VCaP (cell line): ENCODE measurements around the gene UNC93B1.
A peak's percentile ranks its signal among the peaks of the same experiment; 100 is the strongest.

Source experiments
- H3K27ac ChIP-seq: fragments of 450-650 bp; 2 replicates; pipeline ENCODE4 v1.5.1; 2017
- CTCF ChIP-seq: fragments of 450-650 bp; conservative IDR thresholded peaks from 2 replicates; pipeline ENCODE4 v1.5.1; 2017; ENCODE audit warnings: mild to moderate bottlenecking, moderate library complexity

Gene UNC93B1

GRCh38 chr11:68003846-68004550 is at the start of gene UNC93B1:
UNC93B1 (minus strand) TSS chr11:68004097; CDS start chr11:68004043, 54 bp downstream.
- H3K27ac ChIP-seq: peak within 1 kb of the TSS; percentile 82
- TF ChIP-seq CTCF: no peak

GRCh38 chr11:68053117-68053516 is 49.2 kb upstream of the UNC93B1 start:
- TF ChIP-seq CTCF: no peak
- H3K27ac ChIP-seq: no peak overlapping the region

GRCh38 chr11:68052137-68052873 is 48.4 kb upstream of the UNC93B1 start:
- H3K27ac ChIP-seq: peak overlapping the region; percentile 5
- no peak for TF ChIP-seq CTCF

- TF ChIP-seq CTCF: no peak
Measured at GRCh38 chr11:68051191-68052136, 47.6 kb upstream of the UNC93B1 start.

GRCh38 chr11:68050371-68050841 is 46.5 kb upstream of the UNC93B1 start:
- H3K27ac ChIP-seq: no peak overlapping the region; the same call in 1 of the 2 replicates
- TF ChIP-seq CTCF: no peak

More at GRCh38 chr11:68051191-68052136, 47.6 kb upstream of the UNC93B1 start:
- peak overlapping the region; percentile 5; the same call in 1 of the 2 replicates for H3K27ac ChIP-seq

GRCh38 chr11:68049509-68050370 is 45.8 kb upstream of the UNC93B1 start:
- TF ChIP-seq CTCF: no peak
- H3K27ac ChIP-seq: peak overlapping the region; percentile 2; the same call in 1 of the 2 replicates
